NT2/D1 (cell line): ENCODE results near the gene NKPD1.

Experiments
- SUZ12 ChIP-seq: IDR thresholded peaks from 2 replicates; pipeline ENCODE4 v1.6.1; 2011; ENCODE audit not compliant: insufficient read length, insufficient read depth; ENCODE audit errors: extremely low read depth
- YY1 ChIP-seq: IDR thresholded peaks from 2 replicates; pipeline ENCODE4 v1.6.1; 2011; ENCODE audit not compliant: insufficient read length, insufficient read depth

- TF ChIP-seq YY1 (no peak), SUZ12 (no peak)
Measured at GRCh38 chr19:45189971-45190370, 29.2 kb upstream of the NKPD1 start.
